Fibroblast of skin of right quadriceps (primary cell): ENCODE measurements around the gene KIAA2012.
A peak's percentile ranks its signal among the peaks of the same experiment; 100 is the strongest.

Source experiments
- DNase-seq: peaks from one replicate; pipeline ENCODE4 v3.0.0-alpha.2; 2013

KIAA2012 gene

GRCh38 chr2:202157211-202157990 lies 84.3 kb downstream of the KIAA2012 start:
- peak; percentile 32 for DNase-seq

GRCh38 chr2:202158796-202159195 lies 85.7 kb downstream of the KIAA2012 start:
- DNase-seq = peak; percentile 47

- peak; percentile 75 for DNase-seq
Measured at GRCh38 chr2:202161151-202161835, 88.2 kb downstream of the KIAA2012 start.

GRCh38 chr2:202164411-202164810 lies 91.4 kb downstream of the KIAA2012 start:
- no peak for DNase-seq

GRCh38 chr2:202165208-202165607 lies 92.2 kb downstream of the KIAA2012 start:
- DNase-seq = no peak

- peak; percentile 78 for DNase-seq
Measured at GRCh38 chr2:202165945-202166344, 92.9 kb downstream of the KIAA2012 start.

- DNase-seq = no peak
Measured at GRCh38 chr2:202169131-202169530, 96.1 kb downstream of the KIAA2012 start.

GRCh38 chr2:202169832-202170424 lies 96.9 kb downstream of the KIAA2012 start:
- DNase-seq = no peak

- DNase-seq = peak; percentile 52
Measured at GRCh38 chr2:202171241-202171825, 98.3 kb downstream of the KIAA2012 start.

GRCh38 chr2:202172439-202173211 lies 99.6 kb downstream of the KIAA2012 start:
- DNase-seq = no peak

GRCh38 chr2:202178346-202178958 lies 105.4 kb downstream of the KIAA2012 start:
- peak; percentile 79 for DNase-seq

GRCh38 chr2:202184557-202184956 lies 111.5 kb downstream of the KIAA2012 start:
- no peak for DNase-seq

GRCh38 chr2:202185156-202185555 lies 112.1 kb downstream of the KIAA2012 start:
- no peak for DNase-seq

GRCh38 chr2:202186641-202187202 lies 113.7 kb downstream of the KIAA2012 start:
- DNase-seq = no peak

GRCh38 chr2:202187570-202187969 lies 114.5 kb downstream of the KIAA2012 start:
- DNase-seq = no peak

GRCh38 chr2:202193305-202193704 lies 120.2 kb downstream of the KIAA2012 start:
- no peak for DNase-seq

- DNase-seq = peak; percentile 24
Measured at GRCh38 chr2:202193881-202194353, 120.9 kb downstream of the KIAA2012 start.

- no peak for DNase-seq
Measured at GRCh38 chr2:202194418-202194817, 121.4 kb downstream of the KIAA2012 start.

GRCh38 chr2:202196727-202197126 lies 123.7 kb downstream of the KIAA2012 start:
- DNase-seq = no peak

GRCh38 chr2:202201220-202202160 lies 128.4 kb downstream of the KIAA2012 start:
- no peak for DNase-seq

- DNase-seq = no peak
Measured at GRCh38 chr2:202203348-202203747, 130.3 kb downstream of the KIAA2012 start.
